Astrocyte of the cerebellum (primary cell): ENCODE data around the gene MYO1D.

Source experiments
- DNase-seq: peaks from one replicate; pipeline ENCODE4 v3.0.0-alpha.2; 2011; ENCODE audit warnings: low read depth
- H3K4me3 ChIP-seq: 2 replicates; pipeline ENCODE4 v1.5.1; 2011; ENCODE audit warnings: mild to moderate bottlenecking, low read depth, low read length, moderate library complexity
- CTCF ChIP-seq: IDR thresholded peaks from 2 replicates; pipeline ENCODE4 v1.5.1; 2012; ENCODE audit warnings: low read length, low read depth, moderate library complexity, mild to moderate bottlenecking; ENCODE audit errors: missing control alignments
- in situ Hi-C: cut with HindIII; loops from 2 replicates; pipeline ENCODE4 v1.10.0; 2017; ENCODE audit warnings: low sequenced_read_pairs

The MYO1D gene

GRCh38 chr17:32863559-32863958 lies 13.4 kb downstream of the MYO1D start:
- TF ChIP-seq CTCF: no peak
- H3K4me3 ChIP-seq: no peak overlapping the region
- DNase-seq: no peak
- in situ Hi-C loops: no loop called here

- in situ Hi-C loops: no loop called here
- H3K4me3 ChIP-seq: no peak overlapping the region
- no peak for DNase-seq
- no peak for TF ChIP-seq CTCF
Measured at GRCh38 chr17:32862940-32863339, 14.0 kb downstream of the MYO1D start.

GRCh38 chr17:32861981-32862380 lies 14.9 kb downstream of the MYO1D start:
- no peak overlapping the region for H3K4me3 ChIP-seq
- no peak for TF ChIP-seq CTCF
- no peak for DNase-seq
- in situ Hi-C loops: no loop called here

GRCh38 chr17:32859857-32860525 lies 16.9 kb downstream of the MYO1D start:
- H3K4me3 ChIP-seq: no peak overlapping the region
- DNase-seq: no peak
- no peak for TF ChIP-seq CTCF

GRCh38 chr17:32855620-32856019 lies 21.3 kb downstream of the MYO1D start:
- in situ Hi-C loops: no loop called here
- no peak for DNase-seq
- TF ChIP-seq CTCF: no peak

More at GRCh38 chr17:32859857-32860525, 16.9 kb downstream of the MYO1D start:
- in situ Hi-C loops: no loop called here

GRCh38 chr17:32854832-32855389 lies 22.0 kb downstream of the MYO1D start:
- TF ChIP-seq CTCF: no peak
- in situ Hi-C loops: no loop called here
- H3K4me3 ChIP-seq: no peak overlapping the region
- DNase-seq: no peak

More at GRCh38 chr17:32855620-32856019, 21.3 kb downstream of the MYO1D start:
- no peak overlapping the region for H3K4me3 ChIP-seq
